Subcutaneous abdominal adipose tissue (tissue), 5 donors: Measurements from ENCODE around the gene ACOT11.
A peak's percentile ranks its signal among the peaks of the same experiment; 100 is the strongest.
"Not testable (repeated sequence)": the region's sequence is repeated elsewhere in the genome, so short reads cannot be mapped to it uniquely, and the experiment has no call there.

ENCODE experiments used
- H3K27ac ChIP-seq: one replicate; pipeline ENCODE4 v1.7.0; 2013; ENCODE audit warnings: low read depth, mild to moderate bottlenecking, inconsistent platforms, low read length, moderate library complexity
- H3K27me3 ChIP-seq, 5 donors: one replicate each; pipeline ENCODE4 v1.7.0; 2013; ENCODE audit warnings: low read length in 5 of 5, inconsistent platforms in 1 of 5; ENCODE audit not compliant: control insufficient read depth in 5 of 5, insufficient read depth in 4 of 5
- H3K36me3 ChIP-seq, 5 donors: one replicate each; pipeline ENCODE4 v1.7.0; 2013; ENCODE audit warnings: low read length in 5 of 5; ENCODE audit not compliant: control insufficient read depth in 5 of 5, insufficient read depth in 5 of 5
- H3K4me1 ChIP-seq, 5 donors: one replicate each; pipeline ENCODE4 v1.7.0; 2013; ENCODE audit warnings: low read length in 5 of 5, mild to moderate bottlenecking in 3 of 5, moderate library complexity in 1 of 5; ENCODE audit not compliant: control insufficient read depth in 5 of 5, insufficient read depth in 5 of 5
- H3K4me3 ChIP-seq, 5 donors: one replicate each; pipeline ENCODE4 v1.7.0; 2013; ENCODE audit warnings: low read length in 5 of 5, low read depth in 1 of 5
- H3K9ac ChIP-seq, 5 donors: one replicate each; pipeline ENCODE4 v1.7.0; 2013; ENCODE audit warnings: low read length in 5 of 5, mild to moderate bottlenecking in 4 of 5, moderate library complexity in 3 of 5
- H3K9me3 ChIP-seq, 5 donors: one replicate each; pipeline ENCODE4 v1.7.0; 2013; ENCODE audit warnings: low read length in 5 of 5; ENCODE audit not compliant: control insufficient read depth in 5 of 5
- donor health status: healthy.
- donor health status: healthy.
- donor health status: healthy.
- donor health status: healthy.
- donor health status: healthy.

The ACOT11 gene

DNA sequence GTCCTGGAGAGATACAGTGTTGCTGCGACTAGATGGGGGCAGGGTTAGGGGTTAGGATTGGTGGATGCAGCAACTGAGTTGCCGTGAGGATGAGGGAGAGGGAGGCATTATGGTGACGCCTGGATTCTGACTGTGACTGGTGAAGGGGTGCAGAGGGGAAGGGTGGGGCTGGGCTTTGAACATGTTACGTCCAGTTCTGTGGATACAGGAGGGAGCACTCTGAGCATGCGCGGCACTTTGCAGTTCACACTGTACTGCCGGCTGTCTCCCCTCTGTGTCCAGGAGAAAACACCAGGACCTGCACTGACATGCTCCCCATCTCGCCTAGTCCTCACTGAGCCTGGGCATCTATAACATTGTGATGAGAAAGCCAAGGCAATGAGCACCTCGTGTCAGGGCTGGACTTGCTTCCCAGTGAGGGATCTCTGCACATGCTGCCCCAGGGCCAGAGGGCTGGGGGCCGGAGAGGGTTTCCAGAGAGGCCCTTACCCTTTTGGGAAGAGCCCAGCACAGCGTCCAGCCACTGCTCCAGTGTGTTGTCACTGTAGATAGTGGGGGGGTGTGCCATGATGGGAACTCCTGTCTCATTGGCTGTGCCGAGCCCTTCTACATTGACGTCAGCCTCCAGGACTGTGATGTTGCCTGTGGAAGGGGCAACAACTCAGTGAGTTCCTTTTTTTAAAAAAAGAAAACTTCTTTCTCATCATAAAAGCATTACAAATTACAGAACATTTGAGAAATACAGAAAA, 67.7 kb downstream of the ACOT11 start:
- H3K27ac ChIP-seq = no peak overlapping the region
- no peaks in the 10 kb centered on the region for H3K36me3 ChIP-seq
- H3K27me3 ChIP-seq = no peaks in the 10 kb centered on the region
- H3K9me3 ChIP-seq = no peaks in the 10 kb centered on the region
- H3K4me3 ChIP-seq = no peak overlapping the region
- H3K9ac ChIP-seq = no peak overlapping the region
- H3K4me1 ChIP-seq = no peaks in the 10 kb centered on the region

GRCh38 chr1:54619749-54620148, 71.7 kb downstream of the ACOT11 start:
- H3K27ac ChIP-seq = no peak overlapping the region
- H3K9ac ChIP-seq = no peak overlapping the region
- no peak overlapping the region for H3K4me3 ChIP-seq
- H3K27me3 ChIP-seq = no peaks in the 10 kb centered on the region
- no peaks in the 10 kb centered on the region for H3K36me3 ChIP-seq
- H3K4me1 ChIP-seq = peaks cover 0 to 12% (median 8%) of the 10 kb centered on the region in 5 donors
- H3K9me3 ChIP-seq = no peaks in the 10 kb centered on the region

GRCh38 chr1:54623216-54624007, 75.4 kb downstream of the ACOT11 start, which contains the start of gene FAM151A:
FAM151A (minus strand) TSS chr1:54623525; CDS start chr1:54623395, 130 bp downstream.
- Histone ChIP-seq H3K27ac (no peak within 1 kb of the TSS), H3K9ac (no peak within 1 kb of the TSS), H3K36me3 (no peaks in the 10 kb centered on the region), H3K4me3 (peak within 1 kb of the TSS in 1 of 5 donors; percentile 44), H3K9me3 (no peaks in the 10 kb centered on the region), H3K4me1 (peaks cover 0 to 12% (median 8%) of the 10 kb centered on the region in 5 donors), H3K27me3 (no peaks in the 10 kb centered on the region)

DNA sequence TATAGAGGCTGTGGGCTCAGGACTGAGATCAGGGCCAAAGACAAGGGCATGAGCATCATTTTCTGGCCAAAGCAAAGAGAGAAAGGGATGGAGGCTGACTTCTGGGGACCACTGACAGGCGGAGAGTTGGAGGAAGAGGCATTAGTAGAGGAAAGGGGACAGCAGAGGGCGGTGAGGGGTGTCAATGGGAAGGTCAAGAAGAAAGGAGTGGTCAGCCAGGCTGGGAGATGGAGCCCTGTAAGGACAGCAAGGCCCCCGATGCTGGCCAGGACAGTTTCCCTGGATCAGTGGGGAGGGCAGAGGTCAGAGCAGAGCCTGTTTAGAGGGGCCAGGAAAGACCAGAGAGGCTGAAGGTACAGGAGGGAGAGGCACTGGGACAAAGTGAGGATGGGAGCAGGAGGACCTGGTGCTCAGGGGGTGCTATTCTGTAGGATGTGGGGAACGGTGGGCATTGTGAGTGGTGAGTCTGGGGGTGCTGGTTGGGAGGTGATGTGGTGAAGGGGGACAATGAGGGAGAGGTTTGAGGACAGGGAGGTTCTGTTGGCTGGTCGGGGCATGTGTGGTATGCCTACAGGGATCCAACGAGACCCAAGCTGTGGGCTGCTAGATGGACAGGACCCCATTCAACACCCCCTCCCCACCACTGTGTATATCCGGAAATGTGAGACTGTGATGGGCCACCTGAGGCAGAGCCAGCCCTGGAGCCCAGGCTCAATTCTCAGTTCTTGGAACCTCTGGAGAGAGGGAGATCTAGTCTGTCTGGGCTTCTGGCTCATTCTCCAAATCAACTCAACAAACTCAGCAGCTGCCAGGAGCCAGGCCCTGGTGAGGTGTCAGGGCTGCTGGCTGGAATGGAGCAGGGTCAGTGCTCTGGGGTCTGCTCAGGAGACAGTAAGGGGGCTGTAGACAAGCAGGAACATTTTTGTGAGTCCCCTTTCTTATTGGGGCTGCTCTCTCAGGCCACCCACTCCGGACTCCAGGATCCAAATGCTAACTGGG, 76.7 kb downstream of the ACOT11 start:
- Histone ChIP-seq H3K27me3 (no peaks in the 10 kb centered on the region), H3K27ac (no peak overlapping the region), H3K36me3 (no peaks in the 10 kb centered on the region), H3K4me3 (no peak overlapping the region), H3K4me1 (peaks cover 0 to 12% (median 8%) of the 10 kb centered on the region in 5 donors), H3K9ac (no peak overlapping the region), H3K9me3 (no peaks in the 10 kb centered on the region)

DNA sequence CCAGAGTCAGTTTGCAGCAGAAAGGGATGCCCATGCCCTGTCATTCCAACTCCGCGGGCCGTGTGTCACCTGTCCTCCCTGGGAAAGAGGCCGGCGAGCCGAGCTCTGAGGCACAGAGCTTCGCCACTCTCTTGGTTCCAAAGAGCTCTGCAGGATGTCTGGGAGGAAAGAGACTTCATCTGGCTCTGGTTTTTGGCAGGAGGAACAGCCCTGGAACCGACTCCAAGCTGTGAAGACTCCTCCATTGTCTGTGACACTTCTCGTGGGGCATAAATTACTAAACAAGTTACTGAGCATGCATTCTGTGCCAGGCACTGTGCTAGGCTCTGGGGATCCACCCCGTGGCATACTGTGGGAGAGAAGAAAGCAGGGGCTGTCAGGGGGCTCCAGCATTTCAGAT, 79.2 kb downstream of the ACOT11 start:
- Histone ChIP-seq H3K9ac (no peak overlapping the region), H3K27ac (no peak overlapping the region), H3K36me3 (no peaks in the 10 kb centered on the region), H3K4me1 (peaks cover 0 to 12% (median 8%) of the 10 kb centered on the region in 5 donors), H3K9me3 (no peaks in the 10 kb centered on the region), H3K27me3 (no peaks in the 10 kb centered on the region), H3K4me3 (no peak overlapping the region)

DNA sequence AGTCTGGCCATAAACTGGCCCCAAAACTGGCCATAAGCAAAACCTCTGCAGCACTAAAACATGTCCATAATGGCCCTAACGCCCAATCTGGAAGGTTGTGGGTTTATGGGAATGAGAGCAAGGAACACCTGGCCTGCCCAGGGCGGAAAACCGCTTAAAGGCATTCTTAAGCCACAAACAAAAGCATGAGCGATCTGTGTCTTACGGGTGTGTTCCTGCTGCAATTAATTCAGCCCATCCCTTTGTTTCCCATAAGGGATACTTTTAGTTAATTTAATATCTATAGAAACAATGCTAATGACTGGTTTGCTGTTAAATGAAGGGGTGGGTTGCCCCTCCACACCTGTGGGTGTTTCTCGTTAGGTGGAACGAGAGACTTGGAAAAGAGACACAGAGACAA, 87.8 kb downstream of the ACOT11 start:
- not testable (repeated sequence) for H3K4me3 ChIP-seq, H3K27ac ChIP-seq, H3K36me3 ChIP-seq, H3K9me3 ChIP-seq, H3K27me3 ChIP-seq, H3K9ac ChIP-seq, H3K4me1 ChIP-seq

DNA sequence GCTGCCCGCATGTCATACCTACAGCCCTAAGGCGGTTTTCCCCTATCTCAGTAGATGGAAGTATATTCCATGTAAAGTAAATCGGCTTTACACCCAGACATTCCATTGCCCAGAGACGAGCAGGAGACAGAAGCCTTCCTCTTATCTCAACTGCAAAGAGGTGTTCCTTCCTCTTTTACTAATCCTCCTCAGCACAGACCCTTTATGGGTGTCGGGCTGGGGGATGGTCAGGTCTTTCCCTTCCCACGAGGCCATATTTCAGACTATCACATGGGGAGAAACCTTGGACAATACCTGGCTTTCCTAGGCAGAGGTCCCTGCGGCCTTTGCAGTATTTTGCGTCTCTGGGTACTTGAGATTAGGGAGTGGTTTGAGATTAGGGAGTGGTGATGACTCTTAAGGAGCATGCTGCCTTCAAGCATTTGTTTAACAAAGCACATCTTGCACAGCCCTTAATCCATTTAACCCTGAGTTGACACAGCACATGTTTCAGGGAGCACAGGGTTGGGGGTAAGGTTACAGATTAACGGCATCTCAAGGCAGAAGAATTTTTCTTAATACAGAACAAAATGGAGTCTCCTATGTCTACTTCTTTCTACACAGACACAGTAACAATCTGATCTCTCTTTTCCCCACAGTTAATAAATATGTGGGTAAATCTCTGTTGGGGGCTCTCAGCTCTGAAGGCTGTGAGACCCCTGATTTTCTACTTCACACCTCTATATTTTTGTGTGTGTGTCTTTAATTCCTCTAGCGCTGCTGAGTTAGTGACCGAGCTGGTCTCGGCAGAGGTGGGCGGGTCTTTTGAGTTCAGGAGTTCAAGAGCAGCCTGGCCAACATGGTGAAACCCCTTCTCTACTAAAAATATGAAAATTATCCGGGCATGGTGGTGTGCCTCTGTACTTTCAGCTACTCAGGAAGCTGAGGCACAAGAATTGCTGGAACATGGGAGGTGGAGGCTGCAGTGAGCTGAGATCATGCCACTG, 88.7 kb downstream of the ACOT11 start:
- H3K36me3 ChIP-seq, H3K9me3 ChIP-seq, H3K4me1 ChIP-seq, H3K27ac ChIP-seq, H3K4me3 ChIP-seq, H3K9ac ChIP-seq, H3K27me3 ChIP-seq: not testable (repeated sequence)

DNA sequence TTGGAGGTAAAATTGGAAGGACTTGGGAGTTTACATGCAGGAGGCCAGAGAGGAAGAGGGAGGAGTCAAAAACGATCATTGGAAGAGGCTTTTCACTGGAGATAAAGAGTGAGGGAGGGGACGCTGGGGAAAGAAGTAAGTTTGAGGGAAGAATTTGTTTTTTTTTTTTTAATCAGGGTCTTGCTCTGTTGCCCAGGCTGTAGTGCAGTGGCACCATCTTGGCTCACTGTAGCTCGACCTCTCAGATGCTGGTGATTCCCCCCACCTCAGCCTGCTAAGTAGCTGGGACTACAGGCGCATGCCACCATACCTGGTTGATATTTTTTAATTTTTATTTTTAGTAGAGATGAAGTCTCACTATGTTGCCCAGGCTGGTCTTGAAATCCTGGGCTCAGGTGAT, 92.3 kb downstream of the ACOT11 start:
- no peak overlapping the region for H3K9ac ChIP-seq
- no peak overlapping the region for H3K4me3 ChIP-seq
- H3K27ac ChIP-seq = no peak overlapping the region
- peaks cover 0 to 17% (median 11%) of the 10 kb centered on the region in 5 donors for H3K9me3 ChIP-seq
- peaks cover 0 to 5% (median 0%) of the 10 kb centered on the region in 5 donors for H3K4me1 ChIP-seq
- H3K36me3 ChIP-seq = no peaks in the 10 kb centered on the region
- H3K27me3 ChIP-seq = peaks cover 0 to 3% (median 0%) of the 10 kb centered on the region in 5 donors
